SU-DHL-6 (cell line): ENCODE data around the gene RBFOX2.

ENCODE experiments used
- H2AFZ ChIP-seq: fragments of 200-600 bp; sonication (generic); 2 replicates; pipeline ENCODE4 v1.6.1; 2014; ENCODE audit warnings: low read depth, mild to moderate bottlenecking, moderate library complexity, mixed read lengths, antibody characterized with exemption, low read length; ENCODE audit not compliant: severe bottlenecking
- H3F3A ChIP-seq: fragments of 200-600 bp; shearing (Covaris generic); 2 replicates; pipeline ENCODE4 v1.6.0; 2016; ENCODE audit warnings: antibody characterized with exemption, mild to moderate bottlenecking; ENCODE audit not compliant: insufficient read depth
- H3K27ac ChIP-seq: fragments of 200-600 bp; sonication (generic); 2 replicates; pipeline ENCODE4 v1.5.1; 2016; ENCODE audit warnings: low read depth, mild to moderate bottlenecking, low read length, moderate library complexity, mixed read lengths
- H3K27me3 ChIP-seq: fragments of 200-600 bp; sonication (generic), shearing (Covaris generic); 2 replicates; pipeline ENCODE4 v1.6.0; 2014; ENCODE audit warnings: mild to moderate bottlenecking, low read length
- H3K36me3 ChIP-seq: fragments of 200-600 bp; sonication (generic); 2 replicates; pipeline ENCODE4 v1.6.1; 2014; ENCODE audit warnings: mild to moderate bottlenecking, low read length, mixed read lengths
- H3K4me2 ChIP-seq: fragments of 300-600, 200-600 bp; shearing (Covaris generic), sonication (generic); 2 replicates; pipeline ENCODE4 v1.6.0; 2014; ENCODE audit warnings: low read length, low read depth, mild to moderate bottlenecking; ENCODE audit not compliant: poor library complexity, severe bottlenecking
- H3K4me3 ChIP-seq: fragments of 200-600 bp; sonication (generic); 2 replicates; pipeline ENCODE4 v1.5.1; 2014; ENCODE audit warnings: antibody characterized with exemption, low read length, mild to moderate bottlenecking, mixed read lengths; ENCODE audit not compliant: insufficient read depth, poor library complexity, severe bottlenecking
- H3K79me2 ChIP-seq: fragments of 200-600 bp; sonication (generic); 2 replicates; pipeline ENCODE4 v1.6.1; 2014; ENCODE audit warnings: mild to moderate bottlenecking, low read length, moderate library complexity; ENCODE audit not compliant: insufficient read depth
- H3K9ac ChIP-seq: fragments of 200-600 bp; sonication (generic); 2 replicates; pipeline ENCODE4 v1.7.0; 2014; ENCODE audit warnings: mild to moderate bottlenecking, low read length
- H3K9me2 ChIP-seq: fragments of 200-600 bp; sonication (generic); replicated peaks from 2 replicates; pipeline ENCODE4 v1.6.1; 2014; ENCODE audit warnings: low read length; ENCODE audit not compliant: insufficient read depth
- H3K9me3 ChIP-seq: fragments of 200-600 bp; sonication (generic); 2 replicates; pipeline ENCODE4 v1.6.1; 2014; ENCODE audit warnings: low read length, mixed read lengths; ENCODE audit not compliant: insufficient read depth
- H4K20me1 ChIP-seq: fragments of 200-600 bp; sonication (generic); 2 replicates; pipeline ENCODE4 v1.6.1; 2014; ENCODE audit warnings: low read depth, mild to moderate bottlenecking, antibody characterized with exemption, low read length, moderate library complexity, mixed read lengths
- EZH2phosphoT487 ChIP-seq: fragments of 200-600 bp; sonication (generic), shearing (Covaris generic); conservative IDR thresholded peaks from 2 replicates; pipeline ENCODE4 v1.6.1; 2018; ENCODE audit warnings: mild to moderate bottlenecking, antibody characterized with exemption, low read length, moderate library complexity, mixed read lengths
- TF ChIP-seq, protein P1 (sequence below): fragments of 200-600 bp; sonication (generic); IDR thresholded peaks from one replicate; pipeline ENCODE4 v1.5.1; 2017; ENCODE audit warnings: antibody characterized with exemption, mild to moderate bottlenecking, low read length, moderate library complexity; ENCODE audit not compliant: insufficient read depth, poor library complexity, severe bottlenecking

The RBFOX2 gene

DNA sequence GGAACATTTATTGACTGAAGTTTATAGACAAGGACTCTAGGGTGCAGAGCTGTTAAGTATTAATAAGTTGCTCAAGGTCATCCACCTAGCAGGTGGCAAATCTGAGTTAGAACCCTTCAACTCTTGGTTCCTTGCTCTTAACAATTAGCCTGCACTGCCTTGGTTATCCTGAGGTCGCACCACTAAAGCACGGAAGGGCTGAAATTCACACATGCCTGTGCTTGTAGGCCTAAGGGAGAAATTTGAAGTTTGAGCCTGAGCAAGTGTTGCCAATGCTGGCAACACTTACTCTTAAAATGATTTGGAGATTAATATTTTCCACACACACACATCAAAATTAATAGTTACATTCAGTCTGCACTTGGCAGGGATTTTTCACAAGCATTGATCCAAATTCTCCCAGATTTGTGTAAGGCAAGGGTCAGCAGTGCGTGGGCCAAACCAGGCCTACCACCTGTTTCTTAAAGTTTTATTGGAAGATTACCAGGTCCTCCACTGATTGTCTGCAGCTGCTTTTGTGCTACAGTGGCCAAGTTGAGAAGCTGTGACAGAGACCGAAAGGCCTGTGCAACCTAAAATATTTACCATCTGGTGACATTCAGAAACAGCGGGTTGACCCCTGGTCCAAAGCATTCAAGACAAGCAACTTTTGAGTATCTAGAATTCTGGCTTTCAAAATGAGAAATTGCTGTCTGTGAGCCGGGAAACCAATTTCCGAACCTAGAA lies 294.7 kb downstream of the RBFOX2 start:
- no peak overlapping the region for H2AFZ ChIP-seq
- no peak overlapping the region for H3K4me2 ChIP-seq
- no peaks in the 10 kb centered on the region for H3K36me3 ChIP-seq
- H3K27me3 ChIP-seq = no peaks in the 10 kb centered on the region
- no peak overlapping the region for H3K9ac ChIP-seq
- no peak overlapping the region for H3K4me3 ChIP-seq
- H3K27ac ChIP-seq = no peak overlapping the region
- no peaks in the 10 kb centered on the region for H4K20me1 ChIP-seq
- TF ChIP-seq, protein P1, sequence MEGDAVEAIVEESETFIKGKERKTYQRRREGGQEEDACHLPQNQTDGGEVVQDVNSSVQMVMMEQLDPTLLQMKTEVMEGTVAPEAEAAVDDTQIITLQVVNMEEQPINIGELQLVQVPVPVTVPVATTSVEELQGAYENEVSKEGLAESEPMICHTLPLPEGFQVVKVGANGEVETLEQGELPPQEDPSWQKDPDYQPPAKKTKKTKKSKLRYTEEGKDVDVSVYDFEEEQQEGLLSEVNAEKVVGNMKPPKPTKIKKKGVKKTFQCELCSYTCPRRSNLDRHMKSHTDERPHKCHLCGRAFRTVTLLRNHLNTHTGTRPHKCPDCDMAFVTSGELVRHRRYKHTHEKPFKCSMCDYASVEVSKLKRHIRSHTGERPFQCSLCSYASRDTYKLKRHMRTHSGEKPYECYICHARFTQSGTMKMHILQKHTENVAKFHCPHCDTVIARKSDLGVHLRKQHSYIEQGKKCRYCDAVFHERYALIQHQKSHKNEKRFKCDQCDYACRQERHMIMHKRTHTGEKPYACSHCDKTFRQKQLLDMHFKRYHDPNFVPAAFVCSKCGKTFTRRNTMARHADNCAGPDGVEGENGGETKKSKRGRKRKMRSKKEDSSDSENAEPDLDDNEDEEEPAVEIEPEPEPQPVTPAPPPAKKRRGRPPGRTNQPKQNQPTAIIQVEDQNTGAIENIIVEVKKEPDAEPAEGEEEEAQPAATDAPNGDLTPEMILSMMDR = no peak
- TF ChIP-seq EZH2phosphoT487 = no peak
- no peaks in the 10 kb centered on the region for H3F3A ChIP-seq
- H3K9me3 ChIP-seq = no peaks in the 10 kb centered on the region
- H3K79me2 ChIP-seq = no peaks in the 10 kb centered on the region
- no peaks in the 10 kb centered on the region for H3K9me2 ChIP-seq

DNA sequence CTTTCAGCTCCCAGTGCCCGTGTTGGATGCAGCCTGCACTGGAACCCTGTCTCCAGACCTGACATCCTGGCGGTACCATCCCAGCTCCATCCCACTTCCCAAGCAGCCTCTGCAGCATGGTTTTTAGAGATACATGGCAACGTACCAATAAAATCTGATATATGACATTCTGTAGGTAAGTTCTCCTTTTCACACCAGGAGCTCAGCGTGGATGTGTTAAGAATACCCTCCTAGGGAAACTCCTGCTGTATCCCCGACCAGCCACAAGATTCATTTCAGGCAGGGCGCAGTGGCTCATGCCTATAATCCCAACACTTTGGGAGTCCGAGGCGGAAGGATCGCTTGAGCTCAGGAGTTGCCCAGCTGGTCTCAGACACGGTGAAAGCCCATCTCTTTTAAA lies 295.6 kb downstream of the RBFOX2 start:
- H3K9ac ChIP-seq = no peak overlapping the region
- no peak overlapping the region for H3K4me2 ChIP-seq
- no peak overlapping the region for H3K4me3 ChIP-seq
- H4K20me1 ChIP-seq = no peaks in the 10 kb centered on the region
- H3F3A ChIP-seq = no peaks in the 10 kb centered on the region
- no peaks in the 10 kb centered on the region for H3K9me2 ChIP-seq
- H3K27me3 ChIP-seq = no peaks in the 10 kb centered on the region
- H3K27ac ChIP-seq = no peak overlapping the region
- no peaks in the 10 kb centered on the region for H3K36me3 ChIP-seq
- no peak for TF ChIP-seq EZH2phosphoT487
- TF ChIP-seq, protein P1 = no peak
- H2AFZ ChIP-seq = no peak overlapping the region
- no peaks in the 10 kb centered on the region for H3K9me3 ChIP-seq
- no peaks in the 10 kb centered on the region for H3K79me2 ChIP-seq

DNA sequence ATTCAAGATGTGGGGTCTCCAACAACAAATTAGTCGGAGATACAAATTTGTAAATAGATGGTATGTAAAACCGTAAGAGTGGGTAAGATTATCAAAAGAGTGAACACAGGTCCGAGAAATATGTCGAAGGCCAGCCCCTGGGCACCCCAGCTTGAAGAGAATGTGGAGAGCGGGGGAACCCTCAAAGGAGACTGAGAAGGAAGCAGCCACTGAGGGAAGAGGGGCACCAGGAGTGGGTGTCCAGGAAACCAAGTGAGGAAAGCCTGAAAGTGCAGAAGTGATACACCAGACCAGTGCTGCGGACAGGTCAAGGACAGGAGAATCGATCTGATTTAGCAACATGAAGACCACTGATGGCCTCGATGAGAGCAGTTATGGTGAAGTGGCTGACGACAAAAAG lies 296.5 kb downstream of the RBFOX2 start:
- no peak overlapping the region for H3K4me2 ChIP-seq
- no peaks in the 10 kb centered on the region for H3K27me3 ChIP-seq
- no peaks in the 10 kb centered on the region for H3F3A ChIP-seq
- H3K36me3 ChIP-seq = no peaks in the 10 kb centered on the region
- no peaks in the 10 kb centered on the region for H3K79me2 ChIP-seq
- TF ChIP-seq EZH2phosphoT487 = no peak
- TF ChIP-seq, protein P1 = no peak
- no peak overlapping the region for H3K4me3 ChIP-seq
- H3K9ac ChIP-seq = no peak overlapping the region
- H4K20me1 ChIP-seq = no peaks in the 10 kb centered on the region
- H3K9me2 ChIP-seq = no peaks in the 10 kb centered on the region
- no peak overlapping the region for H2AFZ ChIP-seq
- no peak overlapping the region for H3K27ac ChIP-seq
- H3K9me3 ChIP-seq = no peaks in the 10 kb centered on the region
